Hepatic stellate cell (primary cell): ENCODE data around the gene WNT11.

Experiments used
- DNase-seq: peaks from one replicate; pipeline ENCODE4 v3.0.0; 2011; ENCODE audit warnings: low spot score

WNT11 gene

DNA sequence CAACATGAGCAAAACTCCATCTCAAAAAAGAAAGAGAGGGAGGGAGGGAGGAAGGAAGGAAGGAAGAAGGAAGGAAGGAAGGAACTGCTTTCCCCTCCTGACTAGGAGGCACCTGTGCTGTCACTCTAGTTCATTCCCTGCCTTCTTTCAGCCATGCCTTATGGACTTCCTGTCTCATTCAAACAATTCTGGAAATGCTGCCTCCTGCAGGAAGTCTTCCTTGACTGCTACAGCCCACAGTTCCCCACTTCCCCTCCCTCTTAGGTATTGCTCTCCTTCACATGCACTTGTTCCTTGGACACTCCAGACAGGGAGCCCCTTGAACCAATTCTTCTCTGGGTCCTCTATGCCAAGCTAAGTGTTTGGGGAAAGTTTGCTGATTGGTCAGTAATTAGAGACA is 31.6 kb upstream of the WNT11 start:
- no peak for DNase-seq

DNA sequence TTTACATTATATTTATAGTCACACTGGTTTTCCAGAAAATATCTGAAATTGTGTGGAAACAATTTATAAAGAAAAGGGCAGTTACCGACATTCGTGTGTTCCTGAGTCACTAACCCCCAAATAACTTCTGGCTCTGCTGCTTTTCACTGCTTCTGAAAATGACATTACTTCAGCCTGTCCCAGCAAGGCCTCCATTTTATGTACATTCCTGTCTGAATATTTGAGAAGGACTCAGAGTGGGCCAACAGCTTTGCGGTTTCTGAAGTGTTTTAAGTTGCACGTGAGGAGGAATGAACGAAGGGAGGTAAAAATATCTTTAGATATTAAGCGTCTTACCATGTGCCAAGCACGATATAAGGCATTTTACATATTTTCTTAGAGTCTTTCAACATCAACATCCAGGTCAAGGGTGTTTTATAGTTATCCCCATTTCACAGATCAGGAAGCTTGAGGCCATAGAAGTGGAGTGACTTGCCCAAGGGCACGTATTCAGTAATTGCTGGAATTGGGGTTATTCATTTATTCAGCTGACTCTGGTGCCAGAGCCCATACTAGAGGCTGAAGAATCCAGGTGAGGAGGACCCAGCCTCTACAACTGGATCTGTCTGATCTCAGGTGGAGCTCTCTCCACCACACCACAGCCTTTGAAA is 30.8 kb upstream of the WNT11 start:
- no peak for DNase-seq

DNA sequence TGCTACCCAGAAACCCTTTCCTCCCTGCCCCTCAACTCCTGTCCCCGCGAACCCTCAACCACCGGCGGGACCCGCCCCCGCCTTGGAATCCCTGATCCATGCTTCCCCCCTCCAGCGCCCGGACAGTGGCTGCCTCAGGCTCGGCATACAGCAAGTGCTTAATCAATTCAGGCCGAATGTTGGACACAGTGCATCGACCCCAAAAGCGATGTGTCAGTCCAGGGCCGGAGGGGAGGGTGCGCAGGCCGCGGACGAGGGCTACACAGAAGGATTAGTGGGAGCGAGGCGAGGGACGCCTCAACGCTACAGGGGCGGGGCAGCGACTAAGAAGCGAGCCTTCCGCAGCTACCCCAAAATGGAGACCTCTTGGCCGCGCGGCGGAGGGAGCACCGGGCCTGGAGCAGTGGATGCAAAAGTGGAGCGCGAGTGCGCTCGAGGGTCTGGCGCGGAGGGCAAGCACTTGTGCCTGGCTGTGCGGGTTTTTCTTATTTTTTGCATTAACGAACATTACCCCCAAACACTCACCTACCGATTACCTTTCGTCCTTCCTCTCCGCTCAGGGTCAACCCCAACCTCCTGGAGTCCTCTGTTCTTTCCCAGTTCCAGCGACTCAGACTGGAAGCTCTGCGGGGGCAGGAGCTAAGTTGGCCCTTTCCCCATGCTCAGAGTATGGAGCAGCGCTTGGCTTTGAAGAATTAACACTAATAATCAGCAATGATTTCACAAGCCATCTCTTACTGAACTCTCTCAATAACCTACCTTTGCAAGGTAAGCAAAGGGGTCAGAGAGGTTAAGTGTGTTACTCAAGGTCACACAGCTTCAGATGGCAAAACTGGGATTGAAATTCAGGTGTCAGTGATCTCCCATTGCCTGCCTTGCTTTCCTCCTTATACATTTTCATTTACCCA is 30.0 kb upstream of the WNT11 start:
- DNase-seq: peak; percentile 69

DNA sequence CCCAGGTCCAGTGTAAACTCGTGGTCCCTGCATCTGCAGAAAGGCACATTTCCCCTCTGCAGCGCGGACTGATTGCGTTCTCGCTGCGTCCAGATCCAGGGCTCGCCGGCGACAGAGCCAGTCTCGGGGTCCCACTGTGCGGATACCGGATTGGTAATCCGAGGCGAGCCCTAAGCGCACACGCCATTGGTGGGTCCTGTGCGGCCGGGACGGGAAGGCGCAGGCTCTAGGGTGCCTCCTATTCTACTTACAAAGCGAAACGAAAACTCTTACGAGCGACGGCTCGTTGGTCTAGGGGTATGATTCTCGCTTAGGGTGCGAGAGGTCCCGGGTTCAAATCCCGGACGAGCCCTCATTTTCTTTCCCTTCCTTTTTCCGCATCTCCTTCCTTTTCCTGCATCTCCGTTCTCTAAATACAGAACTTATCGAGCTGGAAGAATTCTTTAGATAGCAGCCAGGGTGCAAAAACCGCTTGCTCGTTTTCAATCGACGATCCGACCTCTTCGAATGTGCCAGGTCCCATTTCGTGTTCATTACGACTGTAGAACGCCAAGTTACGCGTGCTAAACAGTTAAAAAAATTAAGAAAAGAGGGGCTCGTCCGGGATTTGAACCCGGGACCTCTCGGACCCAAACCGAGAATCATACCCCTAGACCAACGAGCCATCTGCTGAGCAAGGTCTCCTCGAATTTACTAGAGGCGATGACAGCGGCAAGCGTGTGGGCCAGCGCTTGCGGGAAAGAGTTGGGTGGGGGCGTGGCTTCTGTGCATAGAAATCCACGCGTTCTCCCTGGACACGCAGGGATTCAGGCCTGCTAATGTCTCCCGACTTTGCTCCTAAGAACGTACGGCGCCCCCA is 29.2 kb upstream of the WNT11 start:
- peak; percentile 99 for DNase-seq

DNA sequence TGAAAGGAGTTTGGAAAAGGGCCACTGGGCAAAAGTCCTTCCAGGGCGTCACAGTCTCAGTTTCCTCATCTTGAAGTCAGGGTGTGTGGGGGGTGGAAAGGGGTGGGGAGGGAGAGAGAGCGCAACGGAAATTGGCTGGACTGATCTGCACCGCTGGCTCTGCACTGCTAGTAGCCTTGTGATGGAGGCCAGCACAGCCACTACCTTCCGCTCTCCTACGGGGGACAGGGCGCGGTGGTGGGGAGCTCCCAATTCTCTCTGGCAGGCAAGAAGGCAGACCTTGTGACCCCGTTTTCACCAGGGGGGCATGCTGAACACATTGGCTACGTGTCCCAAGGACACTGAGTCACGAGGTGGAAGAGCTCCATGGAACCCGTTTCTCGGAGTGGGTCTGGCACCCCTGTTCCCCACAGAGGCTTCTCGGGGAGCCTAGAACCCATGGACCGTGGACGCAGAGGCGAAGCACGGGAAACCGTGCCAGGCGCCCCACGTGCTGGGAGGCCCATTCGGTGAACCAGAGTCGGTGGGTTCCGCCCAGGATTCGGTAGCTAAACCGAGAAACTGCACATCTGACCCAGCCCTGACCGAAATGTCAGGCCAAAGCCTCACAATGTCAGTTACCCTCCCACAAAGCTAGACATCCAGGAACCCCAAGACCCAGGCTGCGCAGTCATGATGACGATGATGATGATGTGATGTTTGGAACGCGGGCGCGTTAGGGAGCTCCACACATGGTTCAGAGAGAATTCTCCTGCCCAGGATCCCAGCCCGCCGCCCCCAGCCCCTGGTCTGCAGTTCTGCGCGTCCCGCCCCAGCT is 28.3 kb upstream of the WNT11 start:
- DNase-seq: peak; percentile 61

DNA sequence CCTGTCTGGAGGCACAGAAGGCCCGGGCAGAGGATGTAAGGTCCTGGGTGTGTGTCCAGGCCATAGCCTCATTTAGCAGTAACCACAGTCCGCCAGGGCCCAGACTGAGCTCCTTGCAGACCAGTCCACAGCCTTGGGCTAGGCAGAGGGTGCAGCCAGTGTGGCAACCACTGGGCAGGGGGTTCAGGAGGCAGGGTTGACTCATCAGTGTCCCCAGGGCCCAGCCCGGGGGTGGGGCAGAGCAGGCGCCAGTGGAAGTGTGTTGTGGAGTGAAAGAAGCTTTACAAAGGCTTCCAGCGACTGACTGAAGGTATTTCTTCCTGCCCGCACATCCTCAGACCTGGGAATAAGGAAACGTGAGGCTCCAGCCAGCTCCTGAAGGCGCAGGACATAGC is 27.7 kb upstream of the WNT11 start:
- no peak for DNase-seq

DNA sequence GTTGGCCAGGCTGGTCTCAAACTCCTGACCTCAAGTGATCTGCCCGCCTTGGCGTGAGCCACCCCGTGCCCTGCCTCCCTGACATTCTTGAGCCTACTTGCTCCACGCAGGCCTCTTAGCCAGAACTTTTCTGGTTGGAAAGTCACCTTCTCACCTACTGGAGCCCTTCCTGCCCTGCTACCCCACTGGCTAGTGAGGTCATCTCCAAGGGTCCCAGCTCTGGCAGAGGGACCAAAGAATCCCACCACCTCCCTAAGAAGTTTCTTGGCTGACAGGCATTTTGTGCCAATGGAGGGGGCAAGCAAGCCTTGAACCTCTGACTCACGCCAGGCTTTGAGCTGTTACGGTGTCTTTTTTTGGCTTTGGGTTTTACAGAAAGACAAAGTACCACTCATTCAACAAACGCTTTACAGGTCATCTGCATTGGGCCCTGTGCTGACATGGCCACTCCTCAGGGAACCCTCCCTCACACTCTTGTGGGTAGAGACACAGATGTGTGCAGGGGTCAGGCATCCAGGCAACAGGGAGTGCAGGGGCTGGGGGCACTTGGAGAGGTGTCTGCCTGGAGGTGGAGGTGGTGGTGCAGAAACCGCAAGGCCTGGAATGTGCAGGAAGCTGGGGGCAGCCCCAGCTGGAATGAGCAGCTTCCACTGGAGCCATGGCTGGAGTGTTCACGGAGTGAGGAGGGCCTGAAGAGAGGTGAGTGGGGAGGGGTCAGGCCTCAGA is 27.1 kb upstream of the WNT11 start:
- DNase-seq: no peak

DNA sequence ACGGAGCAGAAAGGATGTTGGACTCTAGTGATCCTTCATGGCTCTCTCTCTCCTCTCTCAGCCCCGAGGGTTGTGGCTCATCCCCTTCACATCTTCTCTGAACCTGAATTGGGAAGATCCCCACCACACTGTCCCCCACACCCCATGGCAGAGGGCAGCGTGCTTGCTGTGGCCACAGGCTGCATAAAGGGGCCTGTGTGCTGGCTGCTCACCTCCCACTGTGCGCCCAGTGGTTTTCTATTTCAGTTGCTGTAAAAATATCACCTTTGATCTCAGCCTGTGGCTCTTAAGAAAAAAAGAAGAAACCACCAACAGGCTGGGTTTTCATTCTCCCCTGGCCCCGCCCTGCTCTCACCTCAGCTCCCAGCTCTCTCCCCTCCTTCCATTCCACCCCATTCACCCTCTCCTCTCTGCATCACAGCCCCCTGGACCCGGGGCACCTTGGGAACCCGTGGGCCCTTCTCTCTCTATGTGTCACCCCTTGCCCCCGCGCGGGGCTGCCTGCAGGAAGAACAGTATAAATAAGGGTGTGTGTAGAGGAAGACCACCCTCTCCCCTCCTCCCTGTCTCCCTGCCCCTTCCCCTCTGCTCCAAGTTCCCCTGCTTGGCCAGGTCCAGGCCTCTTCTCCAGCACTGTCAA is 25.8 kb upstream of the WNT11 start:
- no peak for DNase-seq

DNA sequence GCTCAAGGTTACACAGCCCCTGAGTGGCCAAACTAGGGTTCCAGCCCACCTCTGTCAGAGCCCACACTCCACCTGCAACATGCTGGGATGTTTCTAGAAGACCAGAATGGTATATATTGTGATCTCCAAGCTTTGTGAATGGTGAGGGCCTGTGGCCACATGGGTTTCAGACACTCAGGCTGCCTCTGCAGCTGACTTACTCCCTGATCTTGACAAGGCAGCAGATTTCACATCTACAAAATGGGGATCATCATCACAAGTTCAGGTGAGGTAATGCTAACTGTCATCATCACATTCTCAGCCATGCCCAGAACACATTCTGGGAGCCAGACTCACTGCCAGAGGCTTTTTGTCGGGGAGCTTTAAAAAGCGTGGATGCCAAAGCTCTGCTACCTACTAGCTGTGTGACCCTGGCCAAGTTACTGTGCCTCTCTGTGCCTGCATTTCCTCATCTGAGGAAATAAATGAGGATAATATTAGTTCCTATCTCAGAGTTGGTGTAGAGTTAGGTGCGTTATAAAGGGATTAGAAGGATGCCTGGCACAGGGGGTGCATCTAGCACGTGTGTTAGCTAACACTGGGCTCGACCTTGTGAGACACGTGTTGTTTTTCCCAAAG is 24.9 kb upstream of the WNT11 start:
- no peak for DNase-seq

DNA sequence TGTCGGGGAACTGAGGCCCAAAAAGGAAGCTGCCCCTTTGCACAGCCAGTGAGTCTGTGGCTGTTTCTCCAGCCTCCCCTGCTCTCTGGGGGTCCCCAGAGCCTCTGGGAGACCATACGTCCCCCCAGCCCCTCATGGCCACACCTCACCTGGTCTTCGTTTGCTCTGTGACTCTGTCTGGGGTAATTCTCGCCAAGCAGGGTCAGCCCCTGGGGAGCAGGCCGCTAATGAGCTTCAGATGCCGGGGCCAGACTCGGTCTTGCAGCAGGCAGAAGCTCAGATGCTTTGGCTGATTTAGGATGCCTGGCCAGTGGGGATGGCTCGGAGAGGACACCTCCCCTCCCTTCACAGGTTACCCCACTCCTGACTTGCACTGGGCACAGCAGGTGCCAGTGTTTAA is 24.1 kb upstream of the WNT11 start:
- DNase-seq: no peak

DNA sequence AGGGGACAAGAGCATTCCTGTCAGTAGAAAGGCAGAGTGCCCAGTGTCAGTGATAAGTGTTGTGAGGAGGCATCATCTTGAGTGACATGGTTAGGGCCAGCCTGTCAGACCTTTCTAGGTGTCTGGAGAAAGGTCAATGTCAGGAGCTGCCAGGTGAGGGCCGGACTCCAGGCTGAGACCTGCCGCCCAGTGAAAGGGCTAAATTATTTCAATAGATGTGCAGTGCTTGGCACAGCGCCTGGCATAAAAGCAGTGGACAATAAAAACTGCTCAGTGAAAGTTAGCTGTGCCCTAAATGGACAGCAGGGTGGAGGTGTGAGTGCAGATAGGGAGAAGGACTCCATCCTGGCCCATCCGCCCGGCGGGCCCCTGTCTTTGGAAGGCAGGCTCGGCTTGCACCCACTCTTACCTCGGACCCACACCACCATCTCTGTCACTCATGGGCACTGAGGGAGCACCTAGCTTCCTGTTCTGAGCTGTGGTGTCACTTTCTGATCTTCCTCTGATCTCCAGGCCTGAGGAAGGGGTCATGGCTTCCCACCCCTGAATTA is 23.5 kb upstream of the WNT11 start:
- no peak for DNase-seq

DNA sequence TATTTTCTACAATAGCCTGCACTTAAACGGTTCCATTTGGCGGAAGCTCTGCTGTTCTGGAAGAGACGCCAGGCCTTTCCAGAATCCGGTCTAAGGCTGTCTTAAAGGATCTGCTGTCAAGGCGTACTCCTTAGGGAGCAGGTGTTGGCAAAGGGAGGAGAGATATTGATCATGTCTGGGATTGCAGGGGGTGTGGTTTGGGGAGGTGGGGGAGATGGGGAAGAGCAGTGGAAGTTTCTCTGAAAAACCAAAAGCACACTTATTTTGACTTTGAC is 22.5 kb upstream of the WNT11 start:
- no peak for DNase-seq

DNA sequence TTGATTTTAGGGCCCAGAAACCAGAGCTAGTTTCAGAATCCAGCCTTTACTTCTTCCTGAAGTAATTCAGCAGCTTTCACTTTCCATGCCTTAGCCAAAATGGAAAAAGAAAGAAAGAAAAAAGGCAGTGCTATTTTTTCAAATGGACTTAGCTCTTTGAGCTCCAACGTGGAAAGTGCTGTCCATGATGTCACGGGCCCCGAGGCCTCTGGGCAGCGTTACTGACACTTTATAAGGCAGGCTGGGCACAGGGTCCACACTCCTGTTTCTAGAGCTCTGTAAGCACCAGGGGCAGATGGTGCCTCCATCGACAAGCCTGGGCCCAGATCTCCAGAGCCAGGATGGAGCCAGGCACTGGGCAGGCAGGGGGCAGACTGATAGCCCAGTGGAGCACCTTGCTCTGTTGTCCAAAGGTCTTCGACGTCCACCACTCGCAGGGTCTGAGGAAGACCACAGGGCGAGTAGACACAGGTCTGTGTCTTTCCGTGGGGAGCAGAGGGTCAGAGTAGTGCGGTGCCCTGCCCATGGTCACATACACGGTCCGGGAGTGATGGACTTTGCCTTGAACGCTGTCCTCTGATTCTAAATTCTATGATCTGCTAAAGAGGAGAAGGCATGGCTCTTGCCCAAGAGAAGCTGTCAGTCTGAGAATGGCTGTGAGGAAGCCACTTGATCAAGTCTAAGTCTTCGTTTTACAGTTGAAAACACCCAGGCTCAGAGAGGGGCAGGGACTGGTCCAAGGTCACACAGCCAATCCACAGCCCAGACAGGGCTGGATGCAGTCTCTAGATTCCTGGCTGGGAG is 22.0 kb upstream of the WNT11 start:
- no peak for DNase-seq

DNA sequence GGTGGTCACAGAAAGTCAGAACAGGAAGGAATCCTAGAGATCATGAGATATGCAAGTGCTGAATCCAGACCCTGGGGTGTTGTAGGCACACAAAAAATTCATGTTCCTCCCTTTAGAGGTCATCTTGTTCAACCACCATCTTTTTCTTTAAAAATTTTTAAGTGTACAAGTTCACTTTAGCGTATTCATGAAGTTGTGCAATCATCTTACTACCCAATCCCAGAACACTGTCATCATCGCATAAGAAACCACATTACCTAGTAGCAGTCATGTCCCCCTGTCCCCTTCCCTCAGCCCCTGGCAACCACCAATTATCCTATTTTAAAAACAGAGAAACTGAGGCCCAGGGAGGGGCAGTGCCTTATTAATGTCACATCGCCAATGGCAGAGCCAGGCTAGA is 20.3 kb upstream of the WNT11 start:
- DNase-seq: no peak

DNA sequence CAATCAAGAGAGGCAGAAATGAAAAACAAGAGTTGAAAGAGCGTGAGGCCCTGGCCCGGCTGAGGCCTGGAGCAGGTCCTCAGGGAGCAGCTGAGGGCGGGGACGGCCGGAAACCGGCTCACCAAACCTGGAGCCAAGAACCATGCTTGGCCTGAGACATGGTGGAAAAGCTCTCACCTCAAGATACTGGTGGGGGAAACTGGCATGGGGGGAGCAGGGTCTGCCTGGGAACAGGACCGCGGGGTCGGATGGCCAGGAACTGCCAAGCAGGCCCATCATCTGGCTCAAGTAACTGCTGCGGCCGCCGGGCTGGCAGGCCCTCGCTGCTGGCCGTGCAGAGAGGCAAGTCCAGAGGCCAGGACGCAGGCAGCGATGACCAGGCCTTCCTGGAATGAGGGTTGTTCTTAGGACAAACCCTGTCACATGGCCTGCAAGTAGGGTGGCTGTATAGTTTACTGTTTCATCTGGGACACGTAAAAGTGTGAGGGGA is 18.9 kb upstream of the WNT11 start:
- no peak for DNase-seq

DNA sequence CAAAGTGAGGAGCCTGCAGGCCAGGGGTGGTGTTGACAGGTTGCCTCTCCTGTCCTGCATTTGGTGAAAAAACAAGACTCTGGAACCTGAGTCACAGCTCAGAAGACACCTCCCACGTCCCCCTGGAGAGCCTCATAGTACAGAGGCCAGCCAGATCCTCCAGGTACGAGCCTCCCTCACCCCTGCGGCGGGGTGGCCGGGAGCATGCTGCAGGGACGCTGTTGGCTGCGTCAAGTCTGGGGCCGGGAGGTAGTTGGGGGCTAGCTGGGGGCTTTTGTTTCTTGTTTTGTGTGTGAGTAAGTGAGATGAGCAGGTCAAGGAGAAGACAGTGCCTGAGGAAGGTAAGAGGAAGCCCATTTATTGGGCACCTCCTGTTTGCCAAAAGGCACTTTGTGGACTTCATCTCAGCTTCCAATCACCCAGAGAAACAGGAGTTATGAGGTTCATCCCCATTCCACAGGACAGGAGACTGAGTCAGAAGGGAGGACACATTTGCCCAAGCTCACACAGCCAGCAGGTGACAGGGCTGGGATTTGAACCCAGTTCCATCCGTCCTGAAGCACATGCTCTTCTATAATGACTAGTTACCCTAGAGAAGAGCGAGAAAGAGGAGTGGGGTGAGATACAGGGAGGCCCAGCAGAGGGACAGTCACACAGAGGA is 18.3 kb upstream of the WNT11 start:
- DNase-seq: no peak

DNA sequence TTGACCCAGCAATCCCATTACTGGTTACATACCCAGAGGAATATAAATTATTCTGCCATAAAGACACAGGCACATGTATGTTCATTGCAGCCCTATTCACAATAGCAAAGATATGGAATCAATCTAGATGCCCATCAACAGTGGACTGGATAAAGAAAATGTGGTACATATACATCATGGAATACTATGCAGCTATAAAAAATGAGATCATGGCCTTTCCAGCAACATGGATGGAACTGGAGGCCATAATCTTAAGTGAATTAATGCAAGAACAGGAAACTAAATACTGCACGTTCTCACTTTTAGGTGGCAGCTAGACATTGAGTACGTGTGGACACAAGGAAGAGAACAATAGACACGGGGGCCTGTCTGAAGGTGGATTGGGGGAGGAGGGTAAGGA is 15.1 kb upstream of the WNT11 start:
- no peak for DNase-seq

DNA sequence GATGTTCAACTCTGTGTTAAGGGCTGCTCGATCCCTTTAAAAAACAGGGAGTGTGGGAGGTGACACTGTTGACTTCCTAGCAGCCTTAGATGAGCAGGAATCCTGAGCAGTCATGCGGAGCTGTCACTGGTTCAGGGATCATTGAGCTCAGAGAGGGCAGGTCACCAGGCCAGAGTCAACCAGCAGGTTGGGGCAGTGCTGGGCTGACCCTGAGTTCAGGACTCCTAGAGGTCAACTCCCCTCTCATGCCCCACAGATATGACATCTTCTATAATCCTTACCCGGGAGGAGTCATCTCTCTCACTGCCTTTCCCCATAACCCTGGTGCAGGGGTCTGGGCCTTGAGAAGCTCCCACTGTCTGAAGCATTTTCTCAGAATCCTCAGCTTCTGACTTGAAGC is 12.9 kb upstream of the WNT11 start:
- no peak for DNase-seq
